Measurements from ENCODE around the gene HSPG2. TPM values are rescaled to one million over a fixed set of nuclear protein-coding genes. Genes with fewer than 3 reads are reported as not detected.
A peak's percentile ranks its signal among the peaks of the same experiment; 100 is the strongest.

Gene HSPG2
- total and polyA plus RNA-seq, 9 of the 15 experiments (the other 6 are each of a cell fraction or from before 2014, with no cell fraction given) = 0.14 to 160 (median 15.7) TPM

DNA sequence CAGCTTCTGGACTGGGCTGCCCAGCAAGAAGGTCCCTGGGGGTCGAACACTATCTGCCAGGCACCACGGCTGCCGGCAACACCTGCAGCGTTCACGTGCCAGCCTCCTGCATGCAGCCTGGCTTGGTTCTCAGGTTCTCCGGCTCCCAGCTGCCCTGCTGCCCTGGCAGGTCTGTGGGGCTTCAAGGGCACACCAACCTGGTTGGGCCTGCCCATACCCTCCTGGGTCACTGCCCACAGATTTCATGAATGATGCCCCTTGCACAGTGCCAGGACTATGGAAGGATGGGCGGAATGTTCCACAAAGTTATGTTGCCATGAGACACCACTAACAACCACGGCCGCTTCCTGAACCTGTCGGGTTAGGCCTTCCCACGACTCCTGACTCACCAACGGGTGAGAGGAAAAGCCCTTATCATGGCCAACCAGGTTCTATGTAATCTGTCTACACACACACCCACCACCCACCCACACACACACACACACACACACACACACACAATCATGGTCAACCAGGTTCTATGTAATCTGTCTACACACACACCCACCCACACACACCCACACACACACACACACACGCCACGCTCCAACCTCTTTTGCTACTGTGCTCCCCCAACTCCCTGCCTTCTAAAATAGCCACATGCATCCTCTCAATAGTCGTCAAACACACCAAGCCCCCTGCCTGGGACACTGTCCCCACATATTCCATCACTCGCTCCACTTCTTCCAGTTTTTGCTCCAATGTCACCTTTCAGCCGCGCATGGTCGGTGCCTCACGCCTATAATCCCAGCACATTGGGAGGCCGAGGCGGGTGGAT is 32.2 kb downstream of the HSPG2 start (continued):
- TF ChIP-seq SIN3A (IDR thresholded peaks at IDR 0.05; ENCODE audit: borderline replicate concordance in 2 of 2, control insufficient read depth in 1 of 2, low read depth in 2 of 2, low read length in 2 of 2) = peak in 1 of 2 experiments; percentile 64; a peak in 1 of 4 replicates
- no peak for TF ChIP-seq PRMT5 (CRISPR knock-in tag; IDR thresholded peaks at IDR 0.05)
- TF ChIP-seq HNRNPH1 (optimal IDR thresholded peaks at IDR 0.05; ENCODE audit: low read depth, low read length) = no peak
- peak; percentile 50; the same call in 1 of the 2 replicates for TF ChIP-seq POLR2A (conservative IDR thresholded peaks at IDR 0.05)
- no peak; the same call in none of the 2 replicates for TF ChIP-seq ZNF239 (CRISPR knock-in tag; IDR thresholded peaks at IDR 0.05)
- 0 out of 2 replicates have a peak, but pooled peaks have one; percentile 38 for TF ChIP-seq CEBPG (CRISPR knock-in tag; IDR thresholded peaks at IDR 0.05)
- no peak; a peak in 1 of 4 replicates for TF ChIP-seq CEBPG (tag; conservative IDR thresholded peaks at IDR 0.05 in 1 of 2, IDR thresholded peaks at IDR 0.05 in 1 of 2)
- peak; percentile 97 for TF ChIP-seq TOE1 (IDR thresholded peaks at IDR 0.05; ENCODE audit: borderline replicate concordance)
- TF ChIP-seq TOE1 (CRISPR knock-in tag; IDR thresholded peaks at IDR 0.05; ENCODE audit: borderline replicate concordance, low read depth) = peak; percentile 57; the same call in 1 of the 2 replicates
- TF ChIP-seq, protein P1, sequence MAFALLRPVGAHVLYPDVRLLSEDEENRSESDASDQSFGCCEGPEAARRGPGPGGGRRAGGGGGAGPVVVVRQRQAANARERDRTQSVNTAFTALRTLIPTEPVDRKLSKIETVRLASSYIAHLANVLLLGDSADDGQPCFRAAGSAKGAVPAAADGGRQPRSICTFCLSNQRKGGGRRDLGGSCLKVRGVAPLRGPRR (CRISPR knock-in tag; IDR thresholded peaks at IDR 0.05) = no peak; the same call in 1 of the 2 replicates
- TF ChIP-seq, protein P2, sequence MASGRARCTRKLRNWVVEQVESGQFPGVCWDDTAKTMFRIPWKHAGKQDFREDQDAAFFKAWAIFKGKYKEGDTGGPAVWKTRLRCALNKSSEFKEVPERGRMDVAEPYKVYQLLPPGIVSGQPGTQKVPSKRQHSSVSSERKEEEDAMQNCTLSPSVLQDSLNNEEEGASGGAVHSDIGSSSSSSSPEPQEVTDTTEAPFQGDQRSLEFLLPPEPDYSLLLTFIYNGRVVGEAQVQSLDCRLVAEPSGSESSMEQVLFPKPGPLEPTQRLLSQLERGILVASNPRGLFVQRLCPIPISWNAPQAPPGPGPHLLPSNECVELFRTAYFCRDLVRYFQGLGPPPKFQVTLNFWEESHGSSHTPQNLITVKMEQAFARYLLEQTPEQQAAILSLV (tag; IDR thresholded peaks at IDR 0.05) = peak; percentile 94
- no peak for TF ChIP-seq HNRNPK (IDR thresholded peaks at IDR 0.05; ENCODE audit: low read depth, low read length, poor library complexity, severe bottlenecking)
- TF ChIP-seq ZKSCAN3 (CRISPR knock-in tag; IDR thresholded peaks at IDR 0.05) = peak; percentile 0; the same call in 1 of the 2 replicates
- peak; percentile 100 for TF ChIP-seq TRIM24 (IDR thresholded peaks at IDR 0.05)
- TF ChIP-seq ZNF507 (tag; conservative IDR thresholded peaks at IDR 0.05) = no peak
- peak; percentile 95 for TF ChIP-seq ZSCAN29 (IDR thresholded peaks at IDR 0.05)
- TF ChIP-seq HCFC1 (IDR thresholded peaks at IDR 0.05; ENCODE audit: low read depth, low read length) = peak; percentile 34; the same call in 1 of the 2 replicates
- no peak for TF ChIP-seq ZNF212 (CRISPR knock-in tag; IDR thresholded peaks at IDR 0.05)
- TF ChIP-seq CC2D1A (IDR thresholded peaks at IDR 0.05) = peak; percentile 100
- TF ChIP-seq, protein P3, sequence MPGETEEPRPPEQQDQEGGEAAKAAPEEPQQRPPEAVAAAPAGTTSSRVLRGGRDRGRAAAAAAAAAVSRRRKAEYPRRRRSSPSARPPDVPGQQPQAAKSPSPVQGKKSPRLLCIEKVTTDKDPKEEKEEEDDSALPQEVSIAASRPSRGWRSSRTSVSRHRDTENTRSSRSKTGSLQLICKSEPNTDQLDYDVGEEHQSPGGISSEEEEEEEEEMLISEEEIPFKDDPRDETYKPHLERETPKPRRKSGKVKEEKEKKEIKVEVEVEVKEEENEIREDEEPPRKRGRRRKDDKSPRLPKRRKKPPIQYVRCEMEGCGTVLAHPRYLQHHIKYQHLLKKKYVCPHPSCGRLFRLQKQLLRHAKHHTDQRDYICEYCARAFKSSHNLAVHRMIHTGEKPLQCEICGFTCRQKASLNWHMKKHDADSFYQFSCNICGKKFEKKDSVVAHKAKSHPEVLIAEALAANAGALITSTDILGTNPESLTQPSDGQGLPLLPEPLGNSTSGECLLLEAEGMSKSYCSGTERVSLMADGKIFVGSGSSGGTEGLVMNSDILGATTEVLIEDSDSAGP (CRISPR knock-in tag; IDR thresholded peaks at IDR 0.05) = 0 out of 2 replicates have a peak, but pooled peaks have one; percentile 21
- TF ChIP-seq RFX5 (IDR thresholded peaks at IDR 0.05; ENCODE audit: low read depth, low read length) = 0 out of 2 replicates have a peak, but pooled peaks have one; percentile 25
- no peak for TF ChIP-seq SMC3 (conservative IDR thresholded peaks at IDR 0.05; ENCODE audit: insufficient read depth, low read depth, low read length)
